HG02759 (cell line): Measurements from ENCODE around the gene ADGRE2.
"Not testable (repeated sequence)": the region's sequence is repeated elsewhere in the genome, so short reads cannot be mapped to it uniquely, and the experiment has no call there.

ENCODE experiments used
- ATAC-seq: cut with Tn5 transposase; IDR thresholded peaks from one replicate; pipeline ENCODE4 v1.9.1; 2021; ENCODE audit warnings: mild to moderate bottlenecking, moderate library complexity; ENCODE audit not compliant: unreplicated experiment

ADGRE2 gene

GRCh38 chr19:14780622-14781225 lies 2.4 kb upstream of the ADGRE2 start:
- ATAC-seq: not testable (repeated sequence)

GRCh38 chr19:14779151-14779550 lies 791 bp upstream of the ADGRE2 start:
- no peak for ATAC-seq

- not testable (repeated sequence) for ATAC-seq
These were observed 715 bp downstream of the ADGRE2 start for GRCh38 chr19:14777645-14778044.

- ATAC-seq: no peak
These were observed 2.3 kb downstream of the ADGRE2 start for GRCh38 chr19:14775869-14776586.

GRCh38 chr19:14775326-14775725 lies 3.0 kb downstream of the ADGRE2 start:
- ATAC-seq: not testable (repeated sequence)

- ATAC-seq: no peak
These were observed 4.0 kb downstream of the ADGRE2 start for GRCh38 chr19:14774373-14774772.

GRCh38 chr19:14773722-14774121 lies 4.6 kb downstream of the ADGRE2 start:
- not testable (repeated sequence) for ATAC-seq

GRCh38 chr19:14772995-14773394 lies 5.4 kb downstream of the ADGRE2 start:
- ATAC-seq: no peak

GRCh38 chr19:14772467-14772866 lies 5.9 kb downstream of the ADGRE2 start:
- ATAC-seq: no peak

- ATAC-seq: no peak
These were observed 7.2 kb downstream of the ADGRE2 start for GRCh38 chr19:14770944-14771839.

GRCh38 chr19:14770136-14770535 lies 8.2 kb downstream of the ADGRE2 start:
- ATAC-seq: no peak

- no peak for ATAC-seq
These were observed 9.2 kb downstream of the ADGRE2 start for GRCh38 chr19:14769201-14769600.

GRCh38 chr19:14768001-14768400 lies 10.4 kb downstream of the ADGRE2 start:
- no peak for ATAC-seq

- ATAC-seq: no peak
These were observed 10.8 kb downstream of the ADGRE2 start for GRCh38 chr19:14767466-14767971.

- ATAC-seq: not testable (repeated sequence)
These were observed 12.5 kb downstream of the ADGRE2 start for GRCh38 chr19:14765841-14766240.

GRCh38 chr19:14765403-14765802 lies 13.0 kb downstream of the ADGRE2 start:
- ATAC-seq: not testable (repeated sequence)

GRCh38 chr19:14764401-14764800 lies 14.0 kb downstream of the ADGRE2 start:
- ATAC-seq: no peak

GRCh38 chr19:14763497-14764145 lies 14.7 kb downstream of the ADGRE2 start:
- no peak for ATAC-seq

GRCh38 chr19:14762111-14762510 lies 16.2 kb downstream of the ADGRE2 start:
- ATAC-seq: no peak

GRCh38 chr19:14761607-14762006 lies 16.8 kb downstream of the ADGRE2 start:
- ATAC-seq: no peak

GRCh38 chr19:14758816-14759215 lies 19.5 kb downstream of the ADGRE2 start:
- ATAC-seq: no peak
